Stimulated activated CD8-positive, alpha-beta memory T cell treated with anti-CD3 and anti-CD28 coated beads, Interleukin-12 subunit alpha, Interleukin-12 subunit beta, amount 100 ng/mL, for 24 hours (primary cell): ENCODE data around the gene FAM170B.

ENCODE experiments used
- DNase-seq: peaks from one replicate; pipeline ENCODE4 v3.0.0-alpha.2; 2020; ENCODE audit errors: extremely low read depth

Gene FAM170B

DNA sequence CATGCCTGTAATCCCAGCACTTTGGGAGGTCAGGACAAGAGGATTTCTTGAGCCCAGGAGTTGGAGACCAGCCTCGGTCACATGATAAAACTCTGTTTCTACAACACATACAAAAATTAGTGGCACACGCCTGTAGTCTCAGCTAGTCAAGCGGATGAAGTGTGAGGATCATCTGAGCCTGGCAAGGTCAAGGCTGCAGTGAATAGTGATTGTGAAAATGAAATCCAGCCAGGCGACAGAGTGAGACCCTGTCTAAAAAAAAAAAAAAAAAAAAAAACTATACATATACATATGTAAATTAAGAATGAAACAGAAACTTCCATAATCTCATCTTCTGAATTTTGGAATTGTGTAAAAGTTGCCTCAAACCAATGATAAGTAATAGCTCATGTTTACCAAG, 18.2 kb upstream of the FAM170B start:
- DNase-seq: no peak

DNA sequence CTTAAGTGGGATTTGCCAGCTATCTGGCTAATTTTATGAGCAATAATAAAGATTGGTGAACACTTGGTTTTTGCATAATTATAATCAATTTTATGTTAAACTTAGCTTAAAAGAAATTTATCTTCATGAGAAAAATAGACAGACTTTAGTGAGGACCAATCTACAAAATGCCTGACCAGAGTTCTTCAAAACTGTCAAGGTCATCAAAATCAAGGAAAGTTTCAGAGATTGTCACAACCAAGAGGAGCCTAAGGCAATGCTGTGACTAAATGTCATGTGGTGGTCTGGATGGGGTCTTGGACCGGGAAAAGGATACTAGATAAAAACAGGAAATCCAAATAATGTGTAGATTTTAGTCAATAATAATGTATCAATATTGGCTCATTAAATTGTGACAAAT, 17.7 kb upstream of the FAM170B start:
- no peak for DNase-seq

DNA sequence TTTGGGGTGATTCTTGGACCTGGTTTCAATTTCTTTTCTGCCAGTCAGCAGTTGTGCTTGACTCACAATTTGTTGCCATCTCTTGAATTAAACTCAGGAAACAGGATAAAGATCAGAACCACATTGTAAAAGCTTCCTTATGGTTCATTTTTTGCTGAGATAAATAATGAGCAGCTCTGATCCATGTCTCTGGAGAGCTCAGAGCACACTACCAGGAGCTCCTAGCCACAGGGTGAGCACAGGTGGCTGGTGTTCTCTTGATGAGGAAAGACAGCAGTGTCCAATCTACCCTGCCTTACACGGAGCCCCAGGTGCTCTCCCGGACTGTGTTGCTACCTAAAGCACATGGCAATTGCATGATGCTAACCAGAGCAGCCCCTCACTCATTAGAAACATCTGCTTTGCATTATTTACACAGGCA, 17.2 kb upstream of the FAM170B start:
- DNase-seq: no peak

DNA sequence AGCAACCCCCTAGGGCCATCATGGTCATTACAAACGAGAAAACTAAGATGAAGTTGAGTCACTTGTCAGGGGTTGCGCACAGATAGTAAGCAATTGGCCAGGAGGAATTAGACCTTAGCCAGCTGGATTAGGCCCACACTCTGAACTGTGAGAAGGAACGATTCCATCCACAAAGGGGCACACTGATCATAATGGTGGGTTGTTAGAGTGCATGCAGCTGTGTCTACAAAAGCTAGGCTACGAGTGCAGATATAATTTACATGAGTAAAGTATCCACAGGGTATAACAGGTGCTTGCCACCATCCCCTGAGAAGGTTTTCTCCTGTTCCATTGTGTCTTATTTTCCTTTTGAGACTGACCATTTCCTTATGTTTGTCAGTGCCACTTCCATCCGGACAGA, 16.6 kb upstream of the FAM170B start:
- no peak for DNase-seq

DNA sequence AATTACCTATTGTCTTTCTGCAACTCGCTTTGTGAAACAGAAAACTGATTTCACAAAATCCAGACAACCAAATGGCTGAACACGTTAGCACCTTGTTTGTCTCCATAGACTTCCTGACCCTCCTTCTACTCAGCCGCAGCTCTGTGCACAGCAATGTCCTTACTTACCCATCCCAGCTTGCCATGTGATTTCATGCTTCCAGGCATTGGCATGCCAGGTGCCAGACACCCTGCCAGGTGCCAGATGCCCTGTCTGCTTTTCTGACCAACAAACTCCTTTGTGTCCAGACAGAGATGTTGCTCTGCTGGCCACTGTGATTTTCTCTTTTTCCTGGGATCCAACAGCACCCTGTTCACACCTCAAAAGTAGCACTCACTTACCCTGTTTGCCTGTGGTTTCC, 16.1 kb upstream of the FAM170B start:
- DNase-seq: no peak

DNA sequence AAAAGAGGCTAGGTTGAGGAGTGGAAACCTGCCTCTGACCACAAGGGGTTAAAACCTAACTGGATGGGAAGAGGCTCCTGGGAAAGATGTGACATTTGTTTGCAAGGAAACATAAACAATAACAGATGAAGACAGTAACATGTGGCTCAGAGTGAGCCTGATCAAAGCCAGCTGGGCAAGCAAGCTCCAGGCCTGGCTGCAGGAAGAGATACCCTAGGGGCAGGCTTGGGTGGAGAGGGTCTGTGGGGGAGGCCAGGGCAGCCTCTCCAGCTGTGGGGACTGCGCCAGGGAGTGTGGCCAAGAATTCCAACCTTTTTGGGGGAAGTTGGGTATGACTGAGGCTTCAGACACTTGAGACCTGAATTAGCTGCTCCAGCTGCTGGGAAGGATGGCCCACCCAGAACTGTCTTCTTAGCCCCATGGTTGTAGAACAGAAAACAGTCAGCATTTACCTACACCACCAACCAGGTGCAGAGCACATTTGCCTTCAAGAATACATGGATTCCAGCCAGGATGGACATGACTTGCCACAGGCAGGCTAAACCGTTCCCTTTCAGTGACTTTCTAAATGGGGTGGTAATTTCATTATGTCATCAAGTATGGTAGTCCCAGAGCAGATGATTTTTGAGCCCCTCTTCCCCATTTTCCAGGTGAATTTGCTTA, 10.4 kb upstream of the FAM170B start:
- DNase-seq: no peak

DNA sequence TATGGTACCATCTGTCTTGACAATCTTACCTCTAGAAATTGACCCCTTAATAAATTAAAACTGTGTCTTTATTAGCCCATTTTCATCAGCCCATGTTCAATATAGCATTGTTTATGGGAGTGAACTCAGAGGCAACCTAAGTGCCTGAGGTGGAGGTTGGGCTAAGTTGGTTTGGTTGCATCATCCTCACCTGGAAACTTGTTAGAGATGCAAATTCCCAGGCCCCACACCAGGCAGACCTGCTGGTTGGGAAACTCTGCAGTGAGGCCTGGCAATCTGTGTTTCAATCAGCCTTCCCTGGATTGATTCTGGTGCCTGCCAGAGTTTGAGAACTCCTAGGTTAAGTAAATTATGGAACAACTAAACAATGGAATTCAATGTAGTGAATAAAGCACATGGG, 9.4 kb upstream of the FAM170B start:
- no peak for DNase-seq

DNA sequence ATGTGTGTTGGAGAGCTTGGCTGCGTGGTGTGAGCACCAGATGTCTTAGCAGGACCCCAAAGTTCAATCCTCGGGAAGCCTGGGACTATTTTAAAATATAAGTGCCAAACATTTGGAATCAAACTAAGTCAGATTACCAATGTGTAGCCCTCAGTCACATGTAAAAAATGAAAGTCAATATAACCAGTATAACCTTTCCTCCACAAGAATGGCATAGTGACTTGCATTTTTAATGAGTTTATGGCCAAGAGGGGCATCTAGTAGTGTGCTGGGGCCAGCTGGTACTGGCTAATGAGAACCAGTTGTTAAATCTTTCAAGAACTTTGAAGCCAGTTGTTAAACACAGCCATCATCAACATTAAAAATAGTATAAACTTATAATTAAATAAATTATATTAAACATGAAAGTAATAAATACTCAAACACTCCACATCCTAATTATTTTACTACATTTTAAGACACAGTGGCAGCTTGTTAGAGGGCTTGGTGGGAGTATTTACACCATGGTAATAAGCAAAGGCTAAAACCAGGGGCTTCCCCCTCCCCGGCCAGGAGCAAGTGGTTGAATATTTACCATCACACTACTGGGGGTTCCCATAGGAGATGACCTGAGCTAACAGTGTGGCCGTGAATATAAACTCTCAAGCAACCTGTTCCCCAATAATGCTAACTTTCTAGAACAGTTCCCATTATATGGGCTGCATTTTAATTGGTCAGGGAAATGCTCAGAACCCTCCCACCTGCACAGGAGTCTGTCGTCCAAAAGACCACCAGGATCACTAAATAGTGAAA, 7.9 kb upstream of the FAM170B start:
- DNase-seq: no peak

DNA sequence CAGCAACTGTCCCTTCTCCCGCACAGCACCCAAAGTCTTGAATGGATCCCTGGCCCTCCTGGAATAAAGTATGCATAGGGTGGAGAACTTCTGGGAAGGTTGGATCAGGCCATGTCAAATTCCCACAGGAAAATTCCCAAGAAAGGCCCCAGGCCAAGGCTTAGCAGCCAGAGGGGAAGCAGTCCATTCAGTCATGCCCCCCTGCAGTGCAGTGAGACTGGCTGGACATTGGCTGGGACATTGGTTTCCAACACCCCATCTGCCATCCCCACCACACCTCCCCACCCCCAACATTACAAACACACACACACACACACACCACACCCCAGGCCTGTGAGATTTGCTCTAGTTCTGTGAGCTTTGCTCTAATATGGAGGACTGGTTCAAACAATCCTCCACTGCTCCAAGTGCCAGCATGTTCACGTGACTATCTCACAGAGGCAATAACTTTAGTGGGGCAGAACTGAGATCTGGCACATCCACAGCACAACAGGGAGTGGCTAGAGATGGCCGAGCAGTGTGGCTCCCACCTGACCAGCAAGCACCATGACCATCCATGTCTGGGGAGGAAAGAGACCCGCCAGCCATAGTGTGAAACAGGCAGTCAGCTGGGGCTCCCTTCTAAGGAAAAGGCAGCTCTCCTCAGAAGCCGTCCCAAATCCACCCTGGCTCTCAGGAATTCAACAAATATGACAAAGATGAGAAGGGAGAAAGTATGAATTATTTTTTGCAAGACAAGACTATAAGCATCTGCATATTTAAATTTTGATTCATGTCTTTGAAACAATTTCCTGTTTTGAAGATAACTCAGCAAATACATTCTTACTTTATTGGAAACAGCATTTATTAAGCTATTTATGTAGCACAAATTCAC, 6.7 kb upstream of the FAM170B start:
- DNase-seq: no peak

DNA sequence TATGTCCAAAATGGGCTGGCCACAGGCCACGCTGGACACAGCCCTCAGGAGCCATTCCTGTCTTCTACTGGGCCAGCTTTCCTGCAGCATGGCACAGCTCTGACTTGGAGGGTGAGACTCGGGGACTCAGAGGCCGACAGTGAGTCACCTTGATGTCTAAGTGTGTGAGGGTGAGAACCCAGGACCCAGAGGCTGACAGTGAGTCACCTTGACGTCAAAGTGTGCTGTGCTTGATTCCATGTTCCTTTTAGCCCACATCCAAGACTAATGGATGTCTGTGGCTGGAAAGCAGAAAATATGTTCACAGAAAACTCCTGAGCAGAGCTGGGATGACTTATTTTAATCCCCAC, 6.0 kb upstream of the FAM170B start:
- no peak for DNase-seq

DNA sequence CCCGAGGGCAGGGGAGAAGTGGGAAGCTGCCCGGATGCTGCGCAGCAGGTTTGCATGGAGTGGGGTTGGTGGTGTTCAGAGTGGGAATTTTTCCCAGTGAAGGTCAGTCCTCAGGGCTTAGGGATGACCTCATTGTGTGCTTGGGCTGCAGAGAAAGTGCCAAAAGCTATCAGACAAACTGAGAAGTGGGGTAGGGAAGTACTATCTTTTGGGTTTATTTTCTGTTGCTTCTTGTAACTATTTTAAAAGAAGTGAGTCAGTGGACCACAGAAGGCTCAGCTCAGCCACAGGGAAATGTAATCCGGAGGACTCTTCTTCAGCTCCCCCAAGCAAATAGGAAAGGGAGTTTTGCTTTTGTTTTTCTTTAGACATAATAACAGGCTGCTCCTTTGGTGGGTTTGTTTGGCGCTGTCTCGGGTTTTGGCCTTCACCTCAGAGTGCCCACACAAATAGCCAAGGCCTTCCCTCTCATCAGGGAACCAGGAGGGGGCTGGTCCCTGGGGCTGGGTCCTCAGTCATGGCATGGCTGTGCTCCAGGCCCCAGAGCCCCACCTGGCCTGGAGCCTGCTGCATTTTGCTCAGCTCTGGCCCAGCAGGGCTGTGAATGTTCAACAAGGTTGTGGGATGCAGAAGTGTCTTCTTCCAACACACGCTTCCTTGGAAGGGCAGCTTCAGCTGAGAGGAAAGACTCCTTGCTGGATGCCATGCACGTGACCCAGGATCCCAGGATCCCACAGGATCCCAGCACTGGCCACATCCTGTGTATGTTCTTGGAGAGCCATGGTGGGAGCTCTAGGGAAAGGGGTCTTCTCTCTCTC, 5.4 kb upstream of the FAM170B start:
- no peak for DNase-seq

DNA sequence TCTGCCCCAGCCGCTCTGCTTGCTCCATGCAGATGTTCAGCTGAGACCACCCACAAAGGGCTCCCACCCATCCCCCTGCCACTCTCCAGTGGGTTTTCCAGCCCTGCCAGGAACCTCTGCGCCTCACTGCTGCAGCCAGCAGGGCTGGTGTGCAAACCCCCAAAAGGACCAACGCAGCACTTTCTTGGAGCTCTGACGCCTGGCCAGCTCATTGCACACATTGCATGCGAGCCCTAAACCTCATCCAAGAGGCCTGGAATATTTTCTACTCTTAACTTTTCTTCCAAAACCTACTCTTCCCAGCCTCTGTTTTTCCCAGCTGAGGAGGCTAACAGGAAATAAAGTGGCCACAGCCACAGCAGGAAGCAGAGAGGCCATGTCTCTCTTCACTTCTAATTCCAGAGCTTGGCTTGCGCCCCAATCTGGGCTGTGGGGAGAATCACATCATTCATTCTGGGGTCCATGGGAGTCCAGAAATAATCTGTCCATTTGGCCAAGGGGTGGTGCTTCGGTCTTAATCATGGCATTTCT, 4.6 kb upstream of the FAM170B start:
- no peak for DNase-seq

DNA sequence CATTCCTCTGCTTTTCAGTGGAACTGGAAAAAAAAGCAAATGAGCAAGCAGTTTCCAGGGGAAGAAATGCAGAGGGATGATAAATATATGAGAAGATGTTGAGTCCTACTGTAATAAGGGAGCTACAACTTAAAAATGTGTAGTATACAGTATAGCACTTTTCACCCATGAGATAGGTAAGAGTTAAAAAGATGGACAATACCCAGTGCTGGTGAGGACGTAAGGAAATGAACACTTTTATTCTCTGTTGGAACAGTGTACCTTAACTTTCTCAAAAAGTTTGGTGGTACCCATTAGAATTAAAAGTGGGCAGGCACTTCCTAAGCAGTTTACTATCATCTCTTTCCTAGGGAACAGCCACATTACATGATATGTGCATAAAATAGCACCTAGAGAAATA, 2.7 kb upstream of the FAM170B start:
- no peak for DNase-seq

DNA sequence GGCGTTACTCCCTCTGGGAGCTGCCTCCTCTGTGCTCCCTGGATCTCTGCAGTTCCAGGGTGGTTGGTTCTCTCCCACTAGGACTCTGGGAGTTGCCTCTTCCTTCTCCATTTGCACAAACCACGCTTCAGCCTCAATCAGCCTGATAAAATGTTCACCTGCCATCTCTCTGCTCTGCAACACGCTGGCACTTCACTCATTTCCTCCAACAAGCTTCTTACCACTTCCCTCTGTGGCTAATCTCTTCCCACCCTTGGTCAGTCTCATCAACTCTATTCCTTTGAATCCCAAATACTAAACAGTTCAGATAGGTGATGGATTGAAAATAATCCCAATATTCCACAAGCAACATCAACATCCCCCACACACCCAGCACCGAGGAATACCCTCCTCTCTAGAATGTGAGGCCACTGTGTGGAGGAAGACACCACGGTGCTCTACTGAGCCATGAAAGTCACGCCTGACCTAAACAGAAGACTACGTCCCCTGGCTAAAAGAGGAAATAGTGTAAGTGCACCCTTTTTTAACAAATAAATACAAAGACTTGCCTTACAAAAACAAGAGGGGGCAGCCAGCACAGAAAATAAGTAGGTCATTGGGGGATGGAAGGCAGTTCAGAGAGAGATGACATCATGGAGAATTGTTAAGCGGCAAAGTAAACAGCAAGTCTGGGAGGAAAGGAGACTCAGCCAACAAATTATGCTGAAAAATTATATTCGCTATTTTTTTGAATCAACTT, 1.9 kb upstream of the FAM170B start:
- DNase-seq: no peak

DNA sequence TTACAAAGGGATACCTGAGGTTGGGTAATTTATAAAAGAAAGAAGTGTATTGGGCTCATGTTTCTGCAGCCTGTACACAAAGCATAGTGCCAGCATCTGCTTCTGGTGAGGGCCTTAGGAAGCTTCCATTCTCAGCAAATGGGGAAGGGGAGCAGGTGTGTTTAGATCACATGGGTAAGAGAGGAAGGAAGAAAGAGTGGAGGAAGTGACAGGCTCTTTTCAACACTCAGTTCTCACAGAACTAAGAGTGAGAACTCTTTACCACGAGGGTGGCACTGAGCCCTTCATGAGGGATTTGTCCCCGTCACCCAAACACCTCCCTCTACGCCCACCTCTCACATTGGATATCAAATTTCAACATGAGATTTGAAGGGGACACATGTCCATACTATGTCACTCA, 506 bp upstream of the FAM170B start:
- no peak for DNase-seq

DNA sequence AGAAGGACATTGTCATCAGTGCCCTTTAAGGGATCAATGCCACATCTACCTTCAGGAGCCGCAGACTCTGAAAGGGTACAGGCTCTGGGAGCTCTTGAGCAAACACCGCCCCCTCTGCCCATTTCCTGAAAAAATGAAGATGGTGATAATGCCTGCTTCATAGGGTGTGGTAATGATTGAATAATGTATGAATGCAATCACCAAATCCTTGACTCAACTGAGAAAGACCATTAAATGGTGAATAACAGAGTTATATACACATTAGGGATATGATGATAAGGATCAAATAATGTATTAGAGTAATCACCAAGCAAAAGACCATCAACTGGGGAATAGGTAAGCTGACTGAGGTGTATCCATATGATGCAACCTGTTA, 1.5 kb downstream of the FAM170B start:
- DNase-seq: no peak

DNA sequence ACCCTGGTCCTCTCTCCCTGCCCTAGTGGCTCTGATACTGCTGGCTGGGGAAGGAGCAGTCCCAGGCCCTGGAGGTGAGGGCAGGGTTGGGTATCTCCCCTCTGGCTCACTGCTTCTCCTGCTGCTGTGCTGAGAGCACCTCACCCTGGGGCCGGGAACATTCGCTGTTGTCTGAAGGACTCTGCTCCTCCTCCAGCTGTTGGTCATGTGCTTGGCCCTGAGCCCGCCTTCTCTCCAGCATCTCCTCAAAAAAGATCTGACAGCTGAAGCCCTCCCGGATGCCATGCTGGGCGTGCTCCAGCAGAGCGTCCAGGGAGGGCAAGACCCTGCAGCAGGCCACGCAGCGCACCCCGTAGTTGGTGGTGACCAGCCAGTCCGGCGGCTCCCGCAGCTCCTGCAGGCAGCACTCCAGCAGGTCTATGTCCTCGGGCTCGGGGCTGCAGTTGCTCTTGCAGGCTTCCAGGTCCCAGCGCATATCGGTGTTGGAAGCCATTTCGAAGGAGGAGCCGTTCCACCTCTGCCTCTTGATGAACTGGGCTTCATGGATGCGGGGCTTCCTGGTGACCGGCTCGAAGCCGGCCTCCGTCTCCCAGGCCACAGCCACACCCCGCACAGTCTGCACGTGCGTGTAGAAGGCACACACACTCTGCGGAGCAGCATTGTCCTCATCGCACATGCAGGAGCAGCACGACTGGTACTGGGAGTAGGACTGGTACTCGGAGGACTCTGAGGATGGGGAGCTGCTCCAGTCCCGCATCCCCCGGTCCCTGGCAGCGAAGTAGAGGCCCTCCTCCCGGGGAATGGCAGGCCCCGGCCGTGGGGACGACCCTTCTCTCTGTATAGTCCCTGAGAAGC, 2.1 kb downstream of the FAM170B start:
- DNase-seq: no peak

DNA sequence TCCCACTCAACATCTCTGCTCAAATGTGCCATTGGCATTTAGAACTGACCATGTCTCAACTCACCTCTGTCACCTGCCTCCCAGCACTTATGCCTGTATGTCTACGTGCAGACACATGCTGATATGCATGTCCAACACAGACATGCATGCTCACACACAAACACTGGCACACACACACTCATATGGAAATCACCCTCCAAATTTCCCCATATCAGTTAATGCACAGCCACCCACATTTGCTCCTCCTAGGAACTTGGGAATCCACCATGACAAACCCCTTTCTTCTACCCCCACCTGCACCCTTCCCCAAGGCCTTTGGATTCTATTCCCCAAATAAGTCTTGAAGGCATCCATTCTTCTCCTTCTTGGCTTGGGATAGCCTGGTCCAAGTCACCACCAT, 4.4 kb downstream of the FAM170B start:
- no peak for DNase-seq

DNA sequence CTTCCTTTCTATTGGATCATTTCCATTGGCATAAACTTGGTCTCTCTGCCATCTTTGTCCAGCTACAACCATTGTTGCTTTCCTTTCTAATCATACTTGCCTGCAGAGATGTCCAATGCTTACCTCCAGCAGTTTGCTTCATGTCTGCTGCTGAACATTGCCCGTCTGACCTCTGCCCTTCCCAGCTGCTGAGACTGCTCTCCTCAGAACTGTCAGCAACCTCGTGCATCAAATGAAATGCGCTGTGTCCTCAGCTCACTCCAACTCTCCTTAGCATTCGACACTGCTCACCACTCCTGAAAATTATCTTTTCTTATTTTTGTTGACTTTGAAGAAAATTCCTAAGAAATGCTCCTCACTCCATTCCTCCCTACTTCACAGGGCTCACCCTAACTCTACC, 5.0 kb downstream of the FAM170B start:
- DNase-seq: no peak
